A673 (cell line): Measurements from ENCODE around the gene ACSS1. TPM values are rescaled to one million over a fixed set of nuclear protein-coding genes. Genes with fewer than 3 reads are reported as not detected.

Experiments
- BruUV-seq: library from RNA; stranded (reverse); fragments of 400-500 nt; replicated peaks from 2 replicates; lab custom pipeline; 2021; lab: Mats Ljungman, UMichigan
- CTCF ChIA-PET: fragments of 300-600 bp; sonication (Branson Sonifier 250); formaldehyde crosslinking; loops from one replicate; lab custom pipeline; 2022; ENCODE audit warnings: antibody characterized with exemption; lab: Charles Lee
- POLR2A ChIA-PET: fragments of 300-600 bp; sonication (Branson Sonifier 250); formaldehyde crosslinking; loops from one replicate; lab custom pipeline; 2022; ENCODE audit warnings: antibody characterized with exemption; ENCODE audit not compliant: low non-redundant PET; lab: Charles Lee
- DNase-seq: peaks from one replicate; pipeline ENCODE4 v3.0.0-alpha.2; 2015; ENCODE audit warnings: low spot score
- H3K27ac ChIP-seq: fragments of 200-600 bp; sonication (generic); 2 replicates; pipeline ENCODE4 v1.5.1; 2016; ENCODE audit warnings: mixed run types, low read depth, mild to moderate bottlenecking, mixed read lengths, antibody characterized with exemption, low read length; ENCODE audit not compliant: poor library complexity, severe bottlenecking
- H3K27me3 ChIP-seq: fragments of 200-600 bp; sonication (generic); replicated peaks from 2 replicates; pipeline ENCODE4 v1.6.1; 2017; ENCODE audit warnings: mixed run types, low read depth, mild to moderate bottlenecking, mixed read lengths, antibody characterized with exemption, low read length; ENCODE audit not compliant: insufficient read depth, poor library complexity
- H3K36me3 ChIP-seq: fragments of 200-600 bp; sonication (generic); 2 replicates; pipeline ENCODE4 v1.6.1; 2016; ENCODE audit warnings: mixed run types, mild to moderate bottlenecking, mixed read lengths, antibody characterized with exemption, low read length; ENCODE audit not compliant: insufficient read depth, poor library complexity, severe bottlenecking
- H3K4me1 ChIP-seq: fragments of 200-600 bp; sonication (generic); 2 replicates; pipeline ENCODE4 v1.6.1; 2017; ENCODE audit warnings: mixed run types, mild to moderate bottlenecking, mixed read lengths, antibody characterized with exemption, low read length; ENCODE audit not compliant: insufficient read depth, poor library complexity, severe bottlenecking
- H3K4me3 ChIP-seq: fragments of 200-600 bp; sonication (generic); 2 replicates; pipeline ENCODE4 v1.5.1; 2016; ENCODE audit warnings: low read depth, mixed run types, mild to moderate bottlenecking, mixed read lengths, low read length; ENCODE audit not compliant: poor library complexity, severe bottlenecking
- H3K9me3 ChIP-seq: fragments of 200-600 bp; sonication (generic); 2 replicates; pipeline ENCODE4 v1.6.1; 2016; ENCODE audit warnings: mixed run types, low read depth, mild to moderate bottlenecking, mixed read lengths, antibody characterized with exemption, low read length; ENCODE audit not compliant: poor library complexity, severe bottlenecking
- EZH2 ChIP-seq: fragments of 200-600 bp; sonication (generic); IDR thresholded peaks from 2 replicates; pipeline ENCODE4 v1.6.1; 2017; ENCODE audit warnings: borderline replicate concordance, low read depth, mild to moderate bottlenecking, mixed read lengths, antibody characterized with exemption, low read length; ENCODE audit not compliant: poor library complexity, severe bottlenecking
- intact Hi-C: fragments of 100-400 bp; cut with micrococcal nuclease; formaldehyde crosslinking; loops from one replicate; pipeline ENCODE4 v1.10.0; 2022; ENCODE audit not compliant: unreplicated experiment
- total RNA-seq: library from RNA; stranded (reverse); gene quantifications from 2 replicates; pipeline ENCODE4 v1.2.3, GENCODE V29; 2021
- TF ChIP-seq, protein P1 (sequence below): fragments of 300-800, 200-600 bp; sonication (generic); conservative IDR thresholded peaks from 2 replicates; pipeline ENCODE4 v1.5.1; 2017; ENCODE audit warnings: low read depth, mild to moderate bottlenecking, antibody characterized with exemption, low read length, moderate library complexity, mixed read lengths

ACSS1 gene
- total RNA-seq, 1 experiment from 2014 or later, result 3.9 TPM

DNA sequence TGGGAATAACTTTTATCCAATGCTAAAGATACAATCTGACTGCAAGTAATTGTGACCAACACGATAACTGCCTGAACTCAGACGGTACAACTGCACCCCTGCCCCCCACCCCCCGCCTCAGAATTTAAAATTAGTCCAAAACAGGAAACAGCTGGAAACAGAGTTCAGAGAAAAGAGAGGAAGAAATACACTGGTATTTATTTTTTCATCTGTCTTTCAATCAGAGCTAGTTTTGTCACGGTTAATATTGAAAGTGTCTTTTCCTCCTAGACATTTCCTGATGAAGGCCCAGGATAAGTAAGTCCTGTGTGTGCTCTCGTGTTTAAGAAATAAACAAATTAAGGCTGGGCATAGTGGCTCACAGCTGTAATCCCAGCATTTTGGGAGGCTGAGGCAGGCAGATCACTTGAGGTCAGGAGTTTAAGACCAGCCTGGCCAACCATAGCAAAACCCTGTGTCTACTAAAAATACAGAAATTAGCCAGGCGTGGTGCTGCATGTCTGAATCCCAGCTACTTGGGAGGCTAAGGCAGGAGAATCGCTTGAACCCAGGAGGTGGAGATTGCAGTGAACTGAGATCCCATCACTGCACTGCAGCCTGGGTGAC lies 21.5 kb downstream of the ACSS1 start:
- intact Hi-C loops, result no loop called here
- peak; percentile 46 for DNase-seq
- no TSS peak for BruUV-seq
- Histone ChIP-seq H3K9me3 (no peaks in the 10 kb centered on the region), H3K4me1 (peaks cover 51% of the 10 kb centered on the region), H3K4me3 (peak overlapping the region; percentile 16), H3K27me3 (no peaks in the 10 kb centered on the region), H3K36me3 (no peaks in the 10 kb centered on the region), H3K27ac (peak overlapping the region; percentile 3)
- POLR2A ChIA-PET, result no interaction called here
- CTCF ChIA-PET, result no interaction called here
- TF ChIP-seq, protein P1, sequence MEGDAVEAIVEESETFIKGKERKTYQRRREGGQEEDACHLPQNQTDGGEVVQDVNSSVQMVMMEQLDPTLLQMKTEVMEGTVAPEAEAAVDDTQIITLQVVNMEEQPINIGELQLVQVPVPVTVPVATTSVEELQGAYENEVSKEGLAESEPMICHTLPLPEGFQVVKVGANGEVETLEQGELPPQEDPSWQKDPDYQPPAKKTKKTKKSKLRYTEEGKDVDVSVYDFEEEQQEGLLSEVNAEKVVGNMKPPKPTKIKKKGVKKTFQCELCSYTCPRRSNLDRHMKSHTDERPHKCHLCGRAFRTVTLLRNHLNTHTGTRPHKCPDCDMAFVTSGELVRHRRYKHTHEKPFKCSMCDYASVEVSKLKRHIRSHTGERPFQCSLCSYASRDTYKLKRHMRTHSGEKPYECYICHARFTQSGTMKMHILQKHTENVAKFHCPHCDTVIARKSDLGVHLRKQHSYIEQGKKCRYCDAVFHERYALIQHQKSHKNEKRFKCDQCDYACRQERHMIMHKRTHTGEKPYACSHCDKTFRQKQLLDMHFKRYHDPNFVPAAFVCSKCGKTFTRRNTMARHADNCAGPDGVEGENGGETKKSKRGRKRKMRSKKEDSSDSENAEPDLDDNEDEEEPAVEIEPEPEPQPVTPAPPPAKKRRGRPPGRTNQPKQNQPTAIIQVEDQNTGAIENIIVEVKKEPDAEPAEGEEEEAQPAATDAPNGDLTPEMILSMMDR, result no peak

- no peaks in the 10 kb centered on the region for H3K36me3 ChIP-seq
- no TSS peak for BruUV-seq
- no peaks in the 10 kb centered on the region for H3K27me3 ChIP-seq
- H3K9me3 ChIP-seq, result no peaks in the 10 kb centered on the region
- DNase-seq, result no peak
- ChIA-PET POLR2A (no interaction called here), CTCF (no interaction called here)
- intact Hi-C loops, result no loop called here
- H3K27ac ChIP-seq, result peak overlapping the region; percentile 3
- peaks cover 51% of the 10 kb centered on the region for H3K4me1 ChIP-seq
- TF ChIP-seq EZH2, result no peak
- H3K4me3 ChIP-seq, result peak overlapping the region; percentile 16
Observed at GRCh38 chr20:25035921-25036320, 22.0 kb downstream of the ACSS1 start.

- no peak for TF ChIP-seq EZH2
- TF ChIP-seq, protein P1, result no peak
- Histone ChIP-seq H3K36me3 (no peaks in the 10 kb centered on the region), H3K4me1 (peaks cover 51% of the 10 kb centered on the region), H3K27ac (no peak overlapping the region), H3K27me3 (no peaks in the 10 kb centered on the region), H3K4me3 (no peak overlapping the region), H3K9me3 (no peaks in the 10 kb centered on the region)
- no TSS peak for BruUV-seq
- CTCF ChIA-PET, result interaction anchor here (0.6 kb wide), 1 partner anchor 613 kb away, joined by 3 read pairs; no protein-coding TSS in a partner anchor
- intact Hi-C loops, result no loop called here
- no peak for DNase-seq
- POLR2A ChIA-PET, result no interaction called here
Observed at GRCh38 chr20:25033924-25034300, 24.0 kb downstream of the ACSS1 start.
